Brain microvascular endothelial cell (primary cell): ENCODE data around the gene TAC3.

Experiments
- DNase-seq: peaks from one replicate; pipeline ENCODE4 v3.0.0-alpha.2; 2020
- H3K27ac ChIP-seq: fragments of 250-450 bp; sonication (Bioruptor Pico); 2 replicates; pipeline ENCODE4 v1.5.1; 2020; ENCODE audit warnings: mild to moderate bottlenecking, moderate library complexity
- H3K27me3 ChIP-seq: fragments of 250-450 bp; sonication (Bioruptor Pico); replicated peaks from 2 replicates; pipeline ENCODE4 v1.5.1; 2020; ENCODE audit warnings: mild to moderate bottlenecking
- H3K36me3 ChIP-seq: fragments of 250-450 bp; sonication (Bioruptor Pico); replicated peaks from 2 replicates; pipeline ENCODE4 v1.5.1; 2020; ENCODE audit warnings: mild to moderate bottlenecking
- H3K4me3 ChIP-seq: 2 replicates; pipeline ENCODE4 v1.5.1; 2011; ENCODE audit warnings: low read depth, mild to moderate bottlenecking, control low read depth, low read length, moderate library complexity
- in situ Hi-C: cut with HindIII; loops from 2 replicates; pipeline ENCODE4 v1.10.0; 2017; ENCODE audit warnings: low sequenced_read_pairs, low pct_ligation_motif_present
- TF ChIP-seq, protein P1 (sequence below): IDR thresholded peaks from 2 replicates; pipeline ENCODE4 v1.5.1; 2011; ENCODE audit warnings: low read depth, mild to moderate bottlenecking, moderate library complexity, low read length, control low read depth, inconsistent platforms; ENCODE audit errors: missing control alignments

Gene TAC3

GRCh38 chr12:56998316-56998715, 18.0 kb downstream of the TAC3 start:
- Histone ChIP-seq H3K27ac (no peak overlapping the region), H3K27me3 (no peaks in the 10 kb centered on the region), H3K4me3 (no peak overlapping the region), H3K36me3 (peaks cover 15% of the 10 kb centered on the region)
- TF ChIP-seq, protein P1, sequence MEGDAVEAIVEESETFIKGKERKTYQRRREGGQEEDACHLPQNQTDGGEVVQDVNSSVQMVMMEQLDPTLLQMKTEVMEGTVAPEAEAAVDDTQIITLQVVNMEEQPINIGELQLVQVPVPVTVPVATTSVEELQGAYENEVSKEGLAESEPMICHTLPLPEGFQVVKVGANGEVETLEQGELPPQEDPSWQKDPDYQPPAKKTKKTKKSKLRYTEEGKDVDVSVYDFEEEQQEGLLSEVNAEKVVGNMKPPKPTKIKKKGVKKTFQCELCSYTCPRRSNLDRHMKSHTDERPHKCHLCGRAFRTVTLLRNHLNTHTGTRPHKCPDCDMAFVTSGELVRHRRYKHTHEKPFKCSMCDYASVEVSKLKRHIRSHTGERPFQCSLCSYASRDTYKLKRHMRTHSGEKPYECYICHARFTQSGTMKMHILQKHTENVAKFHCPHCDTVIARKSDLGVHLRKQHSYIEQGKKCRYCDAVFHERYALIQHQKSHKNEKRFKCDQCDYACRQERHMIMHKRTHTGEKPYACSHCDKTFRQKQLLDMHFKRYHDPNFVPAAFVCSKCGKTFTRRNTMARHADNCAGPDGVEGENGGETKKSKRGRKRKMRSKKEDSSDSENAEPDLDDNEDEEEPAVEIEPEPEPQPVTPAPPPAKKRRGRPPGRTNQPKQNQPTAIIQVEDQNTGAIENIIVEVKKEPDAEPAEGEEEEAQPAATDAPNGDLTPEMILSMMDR: no peak
- in situ Hi-C loops: loop anchor here (25.0 kb wide), 1 partner anchor 236 kb away; the partner anchor contains the start of genes HSD17B6 and PRIM1
- DNase-seq: no peak

DNA sequence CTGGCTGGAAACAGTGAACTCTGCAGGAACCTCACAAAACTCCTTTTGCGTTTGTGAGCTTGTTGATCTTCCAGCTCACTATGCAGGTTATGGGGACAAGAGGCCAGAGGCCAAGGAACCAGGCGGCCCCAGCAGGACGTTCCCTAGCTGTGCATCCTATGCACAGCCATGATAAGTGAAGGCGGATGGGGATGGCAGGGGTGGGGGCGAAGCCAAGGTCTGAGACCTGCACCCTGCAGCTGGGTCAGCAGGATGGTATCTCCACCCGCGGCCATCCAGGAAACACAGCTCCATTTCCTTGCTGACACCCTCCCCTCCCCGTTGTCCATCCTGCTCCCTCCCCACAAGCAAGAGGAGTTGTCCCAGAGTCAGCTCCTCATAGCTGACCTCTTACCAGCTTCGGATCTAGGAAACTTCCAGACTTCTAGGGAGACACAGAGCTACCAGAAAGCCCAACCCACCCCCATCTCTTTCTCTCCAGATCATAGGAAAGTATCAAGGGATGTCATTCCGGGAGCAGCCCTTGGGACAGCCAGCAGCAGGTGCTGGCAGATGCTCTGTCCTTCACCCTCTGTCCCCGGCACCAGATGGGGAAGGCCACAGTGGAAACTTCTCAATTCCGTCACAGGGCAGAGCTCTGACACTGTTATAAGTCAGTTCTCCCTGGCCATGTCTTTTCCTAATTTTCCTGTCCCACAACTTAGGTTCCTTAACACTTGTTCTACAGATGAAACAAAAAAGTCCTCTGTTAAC, 19.4 kb downstream of the TAC3 start:
- Histone ChIP-seq H3K27me3 (no peaks in the 10 kb centered on the region), H3K36me3 (peaks cover 9% of the 10 kb centered on the region), H3K27ac (no peak overlapping the region), H3K4me3 (no peak overlapping the region)
- TF ChIP-seq, protein P1: no peak
- in situ Hi-C loops: loop anchor here (25.0 kb wide), 1 partner anchor 235 kb away; the partner anchor contains the start of genes HSD17B6 and PRIM1
- DNase-seq: no peak

- Histone ChIP-seq H3K27ac (no peak overlapping the region), H3K27me3 (no peaks in the 10 kb centered on the region), H3K36me3 (peaks cover 9% of the 10 kb centered on the region), H3K4me3 (no peak overlapping the region)
- TF ChIP-seq, protein P1: no peak
- DNase-seq: no peak
- in situ Hi-C loops: loop anchor here (25.0 kb wide), 1 partner anchor 234 kb away; the partner anchor contains the start of genes HSD17B6 and PRIM1
Observed at GRCh38 chr12:56995930-56996496, 20.3 kb downstream of the TAC3 start.

DNA sequence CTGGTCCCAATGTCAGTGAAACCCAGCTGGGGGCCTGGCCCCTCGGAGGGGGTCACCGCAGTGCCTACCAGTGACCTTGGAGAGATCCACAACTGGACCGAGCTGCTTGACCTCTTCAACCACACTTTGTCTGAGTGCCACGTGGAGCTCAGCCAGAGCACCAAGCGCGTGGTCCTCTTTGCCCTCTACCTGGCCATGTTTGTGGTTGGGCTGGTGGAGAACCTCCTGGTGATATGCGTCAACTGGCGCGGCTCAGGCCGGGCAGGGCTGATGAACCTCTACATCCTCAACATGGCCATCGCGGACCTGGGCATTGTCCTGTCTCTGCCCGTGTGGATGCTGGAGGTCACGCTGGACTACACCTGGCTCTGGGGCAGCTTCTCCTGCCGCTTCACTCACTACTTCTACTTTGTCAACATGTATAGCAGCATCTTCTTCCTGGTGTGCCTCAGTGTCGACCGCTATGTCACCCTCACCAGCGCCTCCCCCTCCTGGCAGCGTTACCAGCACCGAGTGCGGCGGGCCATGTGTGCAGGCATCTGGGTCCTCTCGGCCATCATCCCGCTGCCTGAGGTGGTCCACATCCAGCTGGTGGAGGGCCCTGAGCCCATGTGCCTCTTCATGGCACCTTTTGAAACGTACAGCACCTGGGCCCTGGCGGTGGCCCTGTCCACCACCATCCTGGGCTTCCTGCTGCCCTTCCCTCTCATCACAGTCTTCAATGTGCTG, 21.0 kb downstream of the TAC3 start:
- H3K27ac ChIP-seq: no peak overlapping the region
- H3K36me3 ChIP-seq: peaks cover 4% of the 10 kb centered on the region
- DNase-seq: no peak
- in situ Hi-C loops: loop anchor here (25.0 kb wide), 1 partner anchor 233 kb away; the partner anchor contains the start of genes HSD17B6 and PRIM1
- TF ChIP-seq, protein P1: no peak
- no peaks in the 10 kb centered on the region for H3K27me3 ChIP-seq
- H3K4me3 ChIP-seq: no peak overlapping the region

DNA sequence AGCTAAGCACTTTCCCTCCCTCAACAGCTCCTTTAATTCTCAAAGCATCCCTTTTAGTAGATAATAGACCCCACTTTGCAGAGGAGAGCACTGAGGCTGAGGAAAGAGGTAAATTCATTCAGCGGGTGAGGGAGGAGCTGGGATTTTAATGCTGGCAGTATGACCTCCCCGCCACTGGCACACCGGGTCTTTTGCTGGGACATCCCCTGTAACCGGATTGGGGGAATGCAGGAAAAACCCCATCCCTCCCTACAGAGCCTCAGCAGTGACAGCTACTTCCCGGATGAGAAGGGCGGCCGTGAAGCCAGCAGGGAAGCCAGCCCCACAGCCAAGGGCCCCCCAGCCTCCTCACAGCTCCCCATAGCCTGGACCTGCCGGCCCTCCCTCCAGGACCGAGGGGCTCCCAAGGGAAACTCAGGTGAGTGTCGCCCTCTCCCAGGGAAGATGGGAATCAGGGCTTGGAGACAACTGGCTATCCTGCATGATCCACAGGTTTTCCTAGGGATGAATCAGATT, 22.0 kb downstream of the TAC3 start:
- Histone ChIP-seq H3K4me3 (no peak overlapping the region), H3K36me3 (no peaks in the 10 kb centered on the region), H3K27ac (no peak overlapping the region), H3K27me3 (no peaks in the 10 kb centered on the region)
- in situ Hi-C loops: loop anchor here (25.0 kb wide), 1 partner anchor 232 kb away; the partner anchor contains the start of genes HSD17B6 and PRIM1
- no peak for DNase-seq
- TF ChIP-seq, protein P1: no peak
